Right renal pelvis (tissue), 4 donors: ENCODE results near the gene PCNX1. TPM values are rescaled to one million over a fixed set of nuclear protein-coding genes. Genes with fewer than 3 reads are reported as not detected.
"Not testable (repeated sequence)": the region's sequence is repeated elsewhere in the genome, so short reads cannot be mapped to it uniquely, and the experiment has no call there.

Source experiments
- DNase-seq, 4 donors: peaks; one replicate each; pipeline ENCODE4 v3.0.0-alpha.2; 2013; ENCODE audit warnings: low read depth in 4 of 4, low spot score in 3 of 4, missing footprints in 1 of 4
- polyA plus RNA-seq, 4 donors: library from polyadenylated mRNA; unstranded; fragments of 120-200 nt; gene quantifications; one replicate each; pipeline ENCODE4 v1.2.1, GENCODE V29; 2013; ENCODE audit not compliant: insufficient read length in 4 of 4

Gene PCNX1
- polyA plus RNA-seq, 4 donors = 39.8 to 41.7 (median 40.4) TPM

GRCh38 chr14:71061458-71061857 is 154.2 kb downstream of the PCNX1 start:
- no peak for DNase-seq

GRCh38 chr14:71062581-71063303 is 155.5 kb downstream of the PCNX1 start:
- DNase-seq = no peak

GRCh38 chr14:71063351-71063750 is 156.1 kb downstream of the PCNX1 start:
- DNase-seq = no peak

- not testable (repeated sequence) for DNase-seq
Measured at GRCh38 chr14:71064747-71065146, 157.5 kb downstream of the PCNX1 start.

GRCh38 chr14:71070169-71070568 is 162.9 kb downstream of the PCNX1 start:
- no peak for DNase-seq

GRCh38 chr14:71071042-71071441 is 163.8 kb downstream of the PCNX1 start:
- DNase-seq = no peak

- no peak for DNase-seq
Measured at GRCh38 chr14:71076462-71077092, 169.3 kb downstream of the PCNX1 start.

GRCh38 chr14:71078500-71078899 is 171.2 kb downstream of the PCNX1 start:
- no peak for DNase-seq

- DNase-seq = no peak
Measured at GRCh38 chr14:71086567-71086966, 179.3 kb downstream of the PCNX1 start.

- DNase-seq = no peak
Measured at GRCh38 chr14:71089971-71090370, 182.7 kb downstream of the PCNX1 start.

- no peak for DNase-seq
Measured at GRCh38 chr14:71094722-71095121, 187.5 kb downstream of the PCNX1 start.

GRCh38 chr14:71096947-71097346 is 189.7 kb downstream of the PCNX1 start:
- no peak for DNase-seq

GRCh38 chr14:71103662-71104484 is 196.6 kb downstream of the PCNX1 start:
- DNase-seq = peak; percentile 21 to 51 (median 46)

GRCh38 chr14:71105177-71105576 is 197.9 kb downstream of the PCNX1 start:
- no peak for DNase-seq

GRCh38 chr14:71107921-71108320 is 200.7 kb downstream of the PCNX1 start:
- no peak for DNase-seq

- no peak for DNase-seq
Measured at GRCh38 chr14:71108398-71109119, 201.3 kb downstream of the PCNX1 start.

GRCh38 chr14:71113376-71113775 is 206.1 kb downstream of the PCNX1 start:
- no peak for DNase-seq

- DNase-seq = no peak
Measured at GRCh38 chr14:71114565-71114964, 207.3 kb downstream of the PCNX1 start.

GRCh38 chr14:71115306-71115705 is 208.0 kb downstream of the PCNX1 start:
- DNase-seq = no peak

- no peak for DNase-seq
Measured at GRCh38 chr14:71115821-71116567, 208.7 kb downstream of the PCNX1 start.
